HEK293 (cell line): ENCODE measurements around the gene ACAA2.

Source experiments
- CTCF ChIA-PET: fragments of 350-600 bp; formaldehyde crosslinking; extraction: SDS; loops from one replicate; lab custom pipeline; 2021; ENCODE audit warnings: antibody characterized with exemption; lab: Yijun Ruan, JAX
- POLR2A ChIA-PET: fragments of 300-600 bp; formaldehyde crosslinking; extraction: SDS; loops from one replicate; lab custom pipeline; 2020; ENCODE audit warnings: antibody characterized with exemption, inconsistent platforms; lab: Yijun Ruan, JAX
- H3K27ac ChIP-seq: fragments of 200-500 bp; sonication (Bioruptor generic); 2 replicates; pipeline ENCODE4 v1.5.1; 2014; ENCODE audit warnings: low read depth, low read length, control low read depth, inconsistent platforms; ENCODE audit errors: extremely low read depth
- H3K36me3 ChIP-seq, 2 experiments: fragments of 200-500 bp in 1 of 2; sonication (Bioruptor generic) in 1 of 2; 1 replicate in 1 of 2; 2 replicates in 1 of 2; pipeline ENCODE4 v1.5.1; 2014 to 2017; ENCODE audit warnings: inconsistent platforms in 2 of 2, low read length in 2 of 2; ENCODE audit not compliant: control insufficient read depth in 2 of 2, insufficient read depth in 1 of 2
- H3K4me1 ChIP-seq: fragments of 200-500 bp; sonication (Bioruptor generic); 2 replicates; pipeline ENCODE4 v1.5.1; 2014; ENCODE audit warnings: mild to moderate bottlenecking, low read length, inconsistent platforms; ENCODE audit not compliant: control insufficient read depth, insufficient read depth
- H3K4me3 ChIP-seq: 2 replicates; pipeline ENCODE4 v1.5.1; 2011; ENCODE audit warnings: low read depth, mild to moderate bottlenecking, control low read depth, low read length, moderate library complexity
- H3K9me3 ChIP-seq: fragments of 200-500 bp; sonication (Bioruptor generic); 2 replicates; pipeline ENCODE4 v1.5.1; 2014; ENCODE audit warnings: low read depth, low read length, inconsistent platforms; ENCODE audit not compliant: control insufficient read depth, insufficient read depth
- AEBP2 ChIP-seq: fragments of 450-650 bp; formaldehyde crosslinking; IDR thresholded peaks from 2 replicates; pipeline ENCODE4 v1.5.1; 2016; ENCODE audit warnings: missing biosample characterization, missing genetic modification characterization, borderline replicate concordance
- ATF2 ChIP-seq: fragments of 450-650 bp; formaldehyde crosslinking; IDR thresholded peaks from 2 replicates; pipeline ENCODE4 v1.5.1; 2016; ENCODE audit warnings: missing biosample characterization, missing genetic modification characterization, low read depth
- BCL11B ChIP-seq: fragments of 450-650 bp; formaldehyde crosslinking; IDR thresholded peaks from 2 replicates; pipeline ENCODE4 v1.5.1; 2016; ENCODE audit warnings: low read depth, missing biosample characterization, missing genetic modification characterization
- KLF1 ChIP-seq: fragments of 450-650 bp; formaldehyde crosslinking; IDR thresholded peaks from 2 replicates; pipeline ENCODE4 v1.5.1; 2016; ENCODE audit warnings: missing biosample characterization, missing genetic modification characterization
- SCRT1 ChIP-seq: fragments of 450-650 bp; formaldehyde crosslinking; IDR thresholded peaks from 2 replicates; pipeline ENCODE4 v1.5.1; 2016; ENCODE audit warnings: missing biosample characterization, missing genetic modification characterization, borderline replicate concordance
- ZBTB1 ChIP-seq: fragments of 450-650 bp; formaldehyde crosslinking; IDR thresholded peaks from 2 replicates; pipeline ENCODE4 v1.5.1; 2016; ENCODE audit warnings: missing biosample characterization, missing genetic modification characterization
- ZBTB20 ChIP-seq: fragments of 450-650 bp; formaldehyde crosslinking; IDR thresholded peaks from 2 replicates; pipeline ENCODE4 v1.5.1; 2016; ENCODE audit warnings: missing biosample characterization, missing genetic modification characterization
- ZNF140 ChIP-seq: fragments of 450-650 bp; formaldehyde crosslinking; IDR thresholded peaks from 2 replicates; pipeline ENCODE4 v1.5.1; 2016; ENCODE audit warnings: missing biosample characterization, missing genetic modification characterization
- ZNF146 ChIP-seq: fragments of 450-650 bp; formaldehyde crosslinking; IDR thresholded peaks from 2 replicates; pipeline ENCODE4 v1.5.1; 2016; ENCODE audit warnings: missing biosample characterization, missing genetic modification characterization
- ZNF157 ChIP-seq: fragments of 450-650 bp; formaldehyde crosslinking; IDR thresholded peaks from 2 replicates; pipeline ENCODE4 v1.5.1; 2016; ENCODE audit warnings: missing biosample characterization, missing genetic modification characterization
- ZNF311 ChIP-seq: fragments of 450-650 bp; formaldehyde crosslinking; IDR thresholded peaks from 2 replicates; pipeline ENCODE4 v1.5.1; 2017; ENCODE audit warnings: missing biosample characterization, missing genetic modification characterization, borderline replicate concordance
- ZNF354C ChIP-seq: fragments of 450-650 bp; formaldehyde crosslinking; IDR thresholded peaks from 2 replicates; pipeline ENCODE4 v1.5.1; 2016; ENCODE audit warnings: missing biosample characterization, missing genetic modification characterization, low read depth, borderline replicate concordance
- ZNF394 ChIP-seq: fragments of 450-650 bp; formaldehyde crosslinking; IDR thresholded peaks from 2 replicates; pipeline ENCODE4 v1.5.1; 2016; ENCODE audit warnings: missing biosample characterization, missing genetic modification characterization, mild to moderate bottlenecking, moderate library complexity, borderline replicate concordance
- ZNF521 ChIP-seq: fragments of 450-650 bp; formaldehyde crosslinking; IDR thresholded peaks from 2 replicates; pipeline ENCODE4 v1.5.1; 2017; ENCODE audit warnings: missing biosample characterization, mild to moderate bottlenecking, missing genetic modification characterization
- ZNF624 ChIP-seq: fragments of 450-650 bp; formaldehyde crosslinking; IDR thresholded peaks from 2 replicates; pipeline ENCODE4 v1.5.1; 2017; ENCODE audit warnings: missing biosample characterization, missing genetic modification characterization
- ZNF664 ChIP-seq: fragments of 450-650 bp; formaldehyde crosslinking; IDR thresholded peaks from 2 replicates; pipeline ENCODE4 v1.5.1; 2016; ENCODE audit warnings: missing biosample characterization, missing genetic modification characterization
- ZNF768 ChIP-seq: fragments of 450-650 bp; formaldehyde crosslinking; IDR thresholded peaks from 2 replicates; pipeline ENCODE4 v1.5.1; 2018; ENCODE audit warnings: missing biosample characterization, mild to moderate bottlenecking, missing genetic modification characterization
- ZNF776 ChIP-seq: fragments of 450-650 bp; formaldehyde crosslinking; IDR thresholded peaks from 2 replicates; pipeline ENCODE4 v1.5.0; 2017; ENCODE audit warnings: missing biosample characterization, missing genetic modification characterization, borderline replicate concordance
- ZSCAN4 ChIP-seq: fragments of 450-650 bp; formaldehyde crosslinking; IDR thresholded peaks from 2 replicates; pipeline ENCODE4 v1.5.1; 2017; ENCODE audit warnings: missing biosample characterization, missing genetic modification characterization
- TF ChIP-seq, protein P1 (sequence below): fragments of 450-650 bp; formaldehyde crosslinking; IDR thresholded peaks from 2 replicates; pipeline ENCODE4 v1.5.1; 2016; ENCODE audit warnings: missing biosample characterization, missing genetic modification characterization
- TF ChIP-seq, protein P2 (sequence below): fragments of 450-650 bp; IDR thresholded peaks from 2 replicates; pipeline ENCODE4 v1.5.1; 2018; ENCODE audit warnings: missing biosample characterization, mild to moderate bottlenecking, missing genetic modification characterization

Gene ACAA2

GRCh38 chr18:49739275-49739674 is 74.1 kb downstream of the ACAA2 start (continued):
- TF ChIP-seq, protein P1, sequence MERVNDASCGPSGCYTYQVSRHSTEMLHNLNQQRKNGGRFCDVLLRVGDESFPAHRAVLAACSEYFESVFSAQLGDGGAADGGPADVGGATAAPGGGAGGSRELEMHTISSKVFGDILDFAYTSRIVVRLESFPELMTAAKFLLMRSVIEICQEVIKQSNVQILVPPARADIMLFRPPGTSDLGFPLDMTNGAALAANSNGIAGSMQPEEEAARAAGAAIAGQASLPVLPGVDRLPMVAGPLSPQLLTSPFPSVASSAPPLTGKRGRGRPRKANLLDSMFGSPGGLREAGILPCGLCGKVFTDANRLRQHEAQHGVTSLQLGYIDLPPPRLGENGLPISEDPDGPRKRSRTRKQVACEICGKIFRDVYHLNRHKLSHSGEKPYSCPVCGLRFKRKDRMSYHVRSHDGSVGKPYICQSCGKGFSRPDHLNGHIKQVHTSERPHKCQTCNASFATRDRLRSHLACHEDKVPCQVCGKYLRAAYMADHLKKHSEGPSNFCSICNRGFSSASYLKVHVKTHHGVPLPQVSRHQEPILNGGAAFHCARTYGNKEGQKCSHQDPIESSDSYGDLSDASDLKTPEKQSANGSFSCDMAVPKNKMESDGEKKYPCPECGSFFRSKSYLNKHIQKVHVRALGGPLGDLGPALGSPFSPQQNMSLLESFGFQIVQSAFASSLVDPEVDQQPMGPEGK = no peak
- TF ChIP-seq ZNF146 (tag by site-specific recombination) = no peak

GRCh38 chr18:49738721-49739120 is 74.6 kb downstream of the ACAA2 start:
- Histone ChIP-seq H3K4me1 (no peaks in the 10 kb centered on the region), H3K36me3 (no peaks in the 10 kb centered on the region), H3K9me3 (no peaks in the 10 kb centered on the region), H3K4me3 (no peak overlapping the region), H3K27ac (no peak overlapping the region)
- TF ChIP-seq ZNF311 (no peak), ZNF394 (no peak), ZNF768 (tag by site-specific recombination) (no peak), KLF1 (tag by site-specific recombination) (no peak), ZNF140 (tag by site-specific recombination) (no peak), SCRT1 (no peak), ZSCAN4 (no peak), ZNF776 (tag by site-specific recombination) (no peak), ZNF664 (no peak), ATF2 (tag by site-specific recombination) (no peak), ZNF521 (tag by site-specific recombination) (no peak), ZNF624 (tag by site-specific recombination) (no peak), ZBTB1 (tag by site-specific recombination) (no peak)
- TF ChIP-seq, protein P1 = no peak
- CTCF ChIA-PET = interaction anchor here (0.7 to 2.6 kb wide), 4 partner anchors 9 to 228 kb away, joined by 4 to 19 read pairs (median 6); no protein-coding TSS in a partner anchor
- POLR2A ChIA-PET = no interaction called here

DNA sequence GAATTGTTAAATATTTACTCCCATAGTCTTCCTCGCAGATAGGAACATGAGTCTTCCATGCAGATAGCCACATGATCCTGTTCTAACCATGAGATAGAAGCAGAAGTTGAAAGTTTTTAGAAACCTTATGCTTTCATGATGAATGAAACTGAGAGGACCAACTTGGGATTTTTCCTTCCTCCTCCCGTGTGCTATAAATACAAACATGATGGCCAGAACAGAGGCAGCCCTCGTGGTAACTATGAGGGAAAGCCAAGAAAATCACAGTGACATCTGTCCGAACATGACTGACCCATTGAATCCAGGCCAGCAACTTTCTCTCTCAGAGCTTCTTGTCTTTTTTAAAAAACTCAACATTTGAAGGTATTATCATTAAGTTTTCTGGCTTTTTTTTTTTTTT is 78.5 kb downstream of the ACAA2 start:
- POLR2A ChIA-PET = no interaction called here
- CTCF ChIA-PET = interaction anchor here (0.6 kb wide), 1 partner anchor 224 kb away, joined by 3 read pairs; no protein-coding TSS in a partner anchor
- Histone ChIP-seq H3K9me3 (no peaks in the 10 kb centered on the region), H3K4me1 (no peaks in the 10 kb centered on the region), H3K4me3 (no peak overlapping the region), H3K27ac (no peak overlapping the region), H3K36me3 (no peaks in the 10 kb centered on the region)
- TF ChIP-seq AEBP2 (tag by site-specific recombination) (no peak), ZNF354C (no peak), ZNF157 (tag by site-specific recombination) (no peak), ZBTB20 (tag by site-specific recombination) (no peak), BCL11B (tag by site-specific recombination) (no peak)
- TF ChIP-seq, protein P2, sequence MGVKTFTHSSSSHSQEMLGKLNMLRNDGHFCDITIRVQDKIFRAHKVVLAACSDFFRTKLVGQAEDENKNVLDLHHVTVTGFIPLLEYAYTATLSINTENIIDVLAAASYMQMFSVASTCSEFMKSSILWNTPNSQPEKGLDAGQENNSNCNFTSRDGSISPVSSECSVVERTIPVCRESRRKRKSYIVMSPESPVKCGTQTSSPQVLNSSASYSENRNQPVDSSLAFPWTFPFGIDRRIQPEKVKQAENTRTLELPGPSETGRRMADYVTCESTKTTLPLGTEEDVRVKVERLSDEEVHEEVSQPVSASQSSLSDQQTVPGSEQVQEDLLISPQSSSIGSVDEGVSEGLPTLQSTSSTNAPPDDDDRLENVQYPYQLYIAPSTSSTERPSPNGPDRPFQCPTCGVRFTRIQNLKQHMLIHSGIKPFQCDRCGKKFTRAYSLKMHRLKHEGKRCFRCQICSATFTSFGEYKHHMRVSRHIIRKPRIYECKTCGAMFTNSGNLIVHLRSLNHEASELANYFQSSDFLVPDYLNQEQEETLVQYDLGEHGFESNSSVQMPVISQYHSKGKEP (tag by site-specific recombination) = no peak
